Measurements from ENCODE around the gene JMJD4.

Gene JMJD4

DNA sequence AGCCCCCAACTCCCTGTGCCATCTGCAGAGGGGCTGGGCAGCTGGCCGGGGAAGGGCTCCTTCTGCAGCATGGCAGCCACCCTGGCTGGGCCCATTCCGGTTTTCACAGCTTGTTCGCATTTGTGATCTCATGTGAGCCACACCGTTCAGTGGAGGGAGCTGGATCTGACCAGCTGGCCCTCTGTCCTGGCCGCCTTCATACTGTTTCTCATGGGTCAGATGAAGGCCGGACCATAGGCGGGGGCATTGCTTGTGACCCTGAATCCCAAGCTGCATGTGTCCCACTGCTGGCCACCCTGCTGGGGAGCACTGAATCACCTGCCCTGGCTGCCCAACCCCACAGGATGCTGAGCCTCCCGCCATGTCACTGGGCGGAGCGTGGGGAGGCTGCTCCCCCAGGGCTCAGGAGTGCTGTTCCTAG is 43.9 kb upstream of the JMJD4 start:
- no peak overlapping the region for H3K4me3 ChIP-seq (ENCODE audit: low read depth, low read length)
- TF ChIP-seq, protein P1, sequence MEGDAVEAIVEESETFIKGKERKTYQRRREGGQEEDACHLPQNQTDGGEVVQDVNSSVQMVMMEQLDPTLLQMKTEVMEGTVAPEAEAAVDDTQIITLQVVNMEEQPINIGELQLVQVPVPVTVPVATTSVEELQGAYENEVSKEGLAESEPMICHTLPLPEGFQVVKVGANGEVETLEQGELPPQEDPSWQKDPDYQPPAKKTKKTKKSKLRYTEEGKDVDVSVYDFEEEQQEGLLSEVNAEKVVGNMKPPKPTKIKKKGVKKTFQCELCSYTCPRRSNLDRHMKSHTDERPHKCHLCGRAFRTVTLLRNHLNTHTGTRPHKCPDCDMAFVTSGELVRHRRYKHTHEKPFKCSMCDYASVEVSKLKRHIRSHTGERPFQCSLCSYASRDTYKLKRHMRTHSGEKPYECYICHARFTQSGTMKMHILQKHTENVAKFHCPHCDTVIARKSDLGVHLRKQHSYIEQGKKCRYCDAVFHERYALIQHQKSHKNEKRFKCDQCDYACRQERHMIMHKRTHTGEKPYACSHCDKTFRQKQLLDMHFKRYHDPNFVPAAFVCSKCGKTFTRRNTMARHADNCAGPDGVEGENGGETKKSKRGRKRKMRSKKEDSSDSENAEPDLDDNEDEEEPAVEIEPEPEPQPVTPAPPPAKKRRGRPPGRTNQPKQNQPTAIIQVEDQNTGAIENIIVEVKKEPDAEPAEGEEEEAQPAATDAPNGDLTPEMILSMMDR (IDR thresholded peaks at IDR 0.05; ENCODE audit: borderline replicate concordance, insufficient read depth, low read depth, low read length), result no peak

DNA sequence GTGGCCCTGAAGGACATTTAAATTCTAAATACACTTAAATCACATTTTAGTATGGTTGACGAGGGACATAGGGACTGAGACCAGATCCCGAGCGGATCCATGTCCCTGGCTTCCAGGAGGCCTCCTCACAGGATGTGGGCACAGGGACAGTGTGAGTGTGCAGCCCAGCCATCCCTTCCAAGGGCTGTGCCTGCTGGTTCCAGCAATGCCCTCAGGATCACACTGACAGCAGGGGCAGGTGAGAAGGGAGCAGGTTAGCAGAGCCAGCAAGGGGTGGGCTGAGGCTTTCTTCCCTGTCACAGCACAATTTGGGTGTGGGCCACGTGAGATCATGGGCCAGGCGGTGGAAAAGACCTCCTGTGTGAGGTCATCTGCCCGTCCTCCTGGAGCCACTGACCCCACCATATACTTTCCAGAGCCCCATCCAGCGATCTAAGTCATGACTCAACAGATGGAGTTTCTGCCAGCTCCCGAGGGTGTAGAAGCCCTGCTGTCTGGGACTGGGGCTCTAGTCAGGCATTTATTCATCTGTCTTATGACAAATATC is 43.4 kb upstream of the JMJD4 start:
- TF ChIP-seq, protein P1 (IDR thresholded peaks at IDR 0.05; ENCODE audit: borderline replicate concordance, insufficient read depth, low read depth, low read length), result no peak
- H3K4me3 ChIP-seq (ENCODE audit: low read depth, low read length), result no peak overlapping the region

DNA sequence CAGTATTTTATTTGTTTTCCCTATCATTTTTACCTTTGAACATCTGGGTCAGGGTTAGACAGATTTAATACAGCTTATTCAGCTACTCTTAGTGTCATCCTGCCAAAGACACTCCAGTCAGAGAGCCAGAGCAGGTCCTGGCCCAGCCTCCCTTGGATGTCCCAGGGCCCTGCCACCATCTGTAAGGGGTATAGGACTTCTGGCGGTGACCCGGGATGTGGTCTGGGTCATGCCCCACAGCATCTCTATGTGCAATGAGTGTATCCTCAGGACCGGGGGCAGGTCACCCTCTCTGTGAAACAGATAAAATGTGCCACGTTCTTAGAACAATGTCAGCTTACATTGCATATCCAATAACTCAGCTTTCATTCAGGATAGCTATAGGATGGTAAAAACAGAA is 42.5 kb upstream of the JMJD4 start:
- TF ChIP-seq, protein P1 (IDR thresholded peaks at IDR 0.05; ENCODE audit: borderline replicate concordance, insufficient read depth, low read depth, low read length), result no peak
- no peak overlapping the region for H3K4me3 ChIP-seq (ENCODE audit: low read depth, low read length)

DNA sequence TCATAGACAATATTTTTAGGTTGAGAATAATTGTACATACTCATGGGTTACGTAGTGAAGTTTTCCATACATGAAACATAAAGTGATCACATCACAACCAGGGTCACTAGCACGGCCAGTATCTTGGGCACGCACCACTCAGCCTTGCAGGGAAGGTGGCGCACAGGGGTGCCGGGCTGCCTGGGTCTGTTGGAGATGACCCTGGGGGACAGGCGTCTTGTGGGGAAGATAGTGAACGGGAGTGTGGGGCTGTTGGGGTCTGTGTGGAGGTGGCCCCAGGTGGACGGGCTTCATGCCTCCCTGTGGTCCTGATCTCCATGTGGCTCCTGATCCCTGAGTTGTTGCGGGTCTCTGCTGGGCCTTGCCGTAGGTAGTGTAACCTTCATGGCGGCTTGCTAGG is 42.1 kb upstream of the JMJD4 start:
- H3K4me3 ChIP-seq (ENCODE audit: low read depth, low read length), result no peak overlapping the region

DNA sequence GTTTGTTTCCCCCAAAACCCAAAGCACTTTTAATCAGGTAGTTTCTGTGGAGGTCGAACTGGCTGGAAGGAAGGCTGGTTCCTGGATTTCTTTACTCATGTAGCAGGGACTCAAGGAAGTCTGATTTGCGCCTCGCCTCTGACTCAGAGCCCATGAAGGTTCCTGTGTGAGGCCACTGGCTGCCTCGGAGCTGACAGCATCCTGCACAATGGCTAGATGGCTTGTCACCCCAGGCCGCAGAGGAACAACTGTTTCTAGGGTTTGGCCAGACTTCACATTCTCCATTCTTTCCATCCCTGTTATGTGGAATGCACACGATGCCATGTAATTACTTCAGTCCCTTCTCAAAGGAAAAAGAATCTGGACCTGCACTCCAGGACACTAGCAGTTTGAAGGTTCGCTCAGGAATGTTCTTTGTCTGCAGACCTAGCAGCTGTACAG is 41.2 kb upstream of the JMJD4 start:
- H3K4me3 ChIP-seq (ENCODE audit: low read depth, low read length), result no peak overlapping the region

More for the DNA sequence above, 42.1 kb upstream of the JMJD4 start:
- TF ChIP-seq, protein P1 (IDR thresholded peaks at IDR 0.05; ENCODE audit: borderline replicate concordance, insufficient read depth, low read depth, low read length), result no peak

DNA sequence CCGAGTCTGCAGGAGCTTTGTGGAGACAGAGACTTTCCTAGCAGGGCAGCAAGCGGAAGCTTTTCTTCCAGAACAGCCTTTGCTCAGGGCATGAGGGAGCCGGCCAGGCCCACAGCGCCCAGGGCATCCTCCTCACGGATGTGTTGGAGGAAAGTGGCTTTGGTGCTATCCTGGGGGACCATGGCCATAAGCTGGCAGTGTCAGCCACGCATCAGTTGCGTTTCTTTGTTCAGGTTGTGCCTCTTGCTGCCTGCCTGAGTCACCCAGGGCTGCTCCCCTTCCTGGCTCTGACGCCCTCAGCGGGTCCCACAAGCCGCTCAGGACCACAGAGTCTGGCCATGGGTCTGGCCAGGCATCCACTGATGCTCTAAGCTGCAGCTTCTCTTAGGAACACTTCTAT is 40.7 kb upstream of the JMJD4 start:
- TF ChIP-seq, protein P1 (IDR thresholded peaks at IDR 0.05; ENCODE audit: borderline replicate concordance, insufficient read depth, low read depth, low read length), result no peak
- no peak overlapping the region for H3K4me3 ChIP-seq (ENCODE audit: low read depth, low read length)

More for the DNA sequence above, 41.2 kb upstream of the JMJD4 start:
- TF ChIP-seq, protein P1 (IDR thresholded peaks at IDR 0.05; ENCODE audit: borderline replicate concordance, insufficient read depth, low read depth, low read length), result no peak

DNA sequence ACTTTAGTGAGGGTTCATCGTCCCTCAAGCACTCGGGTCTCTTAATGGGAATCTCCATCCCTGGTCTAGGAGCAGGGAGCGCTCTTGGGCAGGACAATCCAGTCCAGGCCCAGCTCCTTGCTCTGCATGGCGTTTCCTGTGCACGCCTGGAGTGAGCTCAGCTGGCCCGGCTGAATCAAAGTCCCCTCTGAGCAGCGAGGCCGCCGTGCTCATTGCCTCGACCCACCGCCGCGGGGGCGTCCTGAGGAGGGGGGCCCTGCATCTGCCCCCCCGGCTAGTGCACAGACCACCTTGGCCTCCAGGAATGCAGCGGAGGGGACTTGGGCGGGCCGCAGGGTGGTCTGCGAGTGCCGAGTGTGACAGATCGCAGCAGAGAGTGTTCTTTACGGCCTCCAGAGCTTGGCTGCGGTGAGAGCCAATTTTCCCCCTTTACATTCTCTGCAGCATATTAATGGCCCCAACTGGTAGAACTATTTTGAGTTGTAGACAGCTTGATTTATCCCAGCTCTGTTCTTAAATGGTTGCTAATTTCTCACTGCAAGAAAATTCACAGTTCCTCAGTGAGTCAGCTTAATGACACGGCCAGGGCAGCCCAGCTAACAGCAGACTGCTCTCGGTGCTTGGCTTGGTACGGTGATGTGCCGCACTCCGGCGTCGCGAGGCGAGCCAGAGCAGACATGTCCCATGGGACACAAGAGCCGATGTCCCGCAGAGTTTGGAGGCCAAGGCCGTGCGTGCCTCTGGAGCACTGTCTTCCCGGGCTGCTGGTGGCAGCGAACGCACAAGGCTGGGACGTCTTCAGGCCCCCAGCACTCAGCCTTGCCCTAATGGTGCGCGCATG is 39.9 kb upstream of the JMJD4 start:
- TF ChIP-seq, protein P1 (IDR thresholded peaks at IDR 0.05; ENCODE audit: borderline replicate concordance, insufficient read depth, low read depth, low read length), result no peak
- H3K4me3 ChIP-seq (ENCODE audit: low read depth, low read length), result no peak overlapping the region
